B cell (primary cell): ENCODE data around the gene VPS11. TPM values are rescaled to one million over a fixed set of nuclear protein-coding genes. Genes with fewer than 3 reads are reported as not detected.
A peak's percentile ranks its signal among the peaks of the same experiment; 100 is the strongest.

Experiments
- ATAC-seq: fragments of 200-7000 bp; cut with Tn5 transposase; one replicate; pipeline ENCODE4 v1.10.0; 2021; ENCODE audit warnings: low read depth, mild to moderate bottlenecking, moderate number of reproducible peaks, moderate library complexity
- CTCF ChIA-PET: fragments of 350-600 bp; sonication (Branson Sonifier 250); formaldehyde crosslinking; loops from one replicate; lab custom pipeline; 2021; ENCODE audit warnings: antibody characterized with exemption, inconsistent platforms; lab: Charles Lee
- POLR2A ChIA-PET: fragments of 350-600 bp; sonication (Branson Sonifier 250); formaldehyde crosslinking; loops from one replicate; lab custom pipeline; 2021; ENCODE audit warnings: antibody characterized with exemption; lab: Charles Lee
- DNase-seq: peaks from one replicate; pipeline ENCODE4 v3.0.0; 2013
- H2AFZ ChIP-seq: 2 replicates; pipeline ENCODE4 v1.6.1; 2012; ENCODE audit warnings: mild to moderate bottlenecking, low read depth, low read length; ENCODE audit not compliant: insufficient read depth, poor library complexity, severe bottlenecking
- H3K27ac ChIP-seq, 2 donors: 1 replicate in 1 of 2; 2 replicates in 1 of 2; pipeline ENCODE4 v1.5.1; 2012 to 2013; ENCODE audit warnings: low read length in 2 of 2, mild to moderate bottlenecking in 2 of 2, moderate library complexity in 1 of 2
- H3K27me3 ChIP-seq, 4 experiments: fragments of 200-600 bp in 1 of 4; sonication (generic) in 1 of 4; replicated peaks in 1 of 4; 1 replicate in 2 of 4; 2 replicates in 2 of 4; pipeline versions ENCODE4 v1.6.1 to v1.7.0; 2013 to 2016; ENCODE audit warnings: low read length in 3 of 4, mild to moderate bottlenecking in 2 of 4, mixed read lengths in 1 of 4, moderate library complexity in 1 of 4; ENCODE audit not compliant: insufficient read depth in 4 of 4, control insufficient read depth in 3 of 4; ENCODE audit errors: control extremely low read depth in 1 of 4
- H3K36me3 ChIP-seq, 2 experiments: replicated peaks in 1 of 2; 1 replicate in 1 of 2; 2 replicates in 1 of 2; pipeline versions ENCODE4 v1.6.1 to v1.7.1; 2013; ENCODE audit warnings: low read length in 1 of 2; ENCODE audit not compliant: insufficient read depth in 2 of 2, control insufficient read depth in 1 of 2; ENCODE audit errors: control extremely low read depth in 1 of 2, extremely low read depth in 1 of 2
- H3K4me1 ChIP-seq, 2 donors: fragments of 200-600 bp in 1 of 2; sonication (generic) in 1 of 2; 1 replicate in 1 of 2; 2 replicates in 1 of 2; pipeline versions ENCODE4 v1.5.1 to v1.6.1; 2013 to 2017; ENCODE audit warnings: low read length in 2 of 2; ENCODE audit not compliant: control insufficient read depth in 2 of 2, insufficient read depth in 2 of 2
- H3K4me2 ChIP-seq: replicated peaks from 2 replicates; pipeline ENCODE3; 2012; ENCODE audit warnings: mild to moderate bottlenecking, low read depth, low read length; ENCODE audit not compliant: poor library complexity, severe bottlenecking
- H3K4me3 ChIP-seq, 5 experiments: fragments of 200-600 bp in 1 of 5; sonication (generic) in 1 of 5; 1 replicate in 3 of 5; 2 replicates in 2 of 5; pipeline versions ENCODE4 v1.5.1 to v1.7.0; 2011 to 2016; ENCODE audit warnings: low read length in 4 of 5, mild to moderate bottlenecking in 4 of 5, low read depth in 2 of 5, control low read depth in 1 of 5, moderate library complexity in 1 of 5; ENCODE audit not compliant: insufficient read depth in 1 of 5; ENCODE audit errors: control extremely low read depth in 1 of 5, extremely low read depth in 1 of 5
- H3K79me2 ChIP-seq: fragments of 200-600 bp; sonication (generic); one replicate; pipeline ENCODE4 v1.6.0; 2016; ENCODE audit warnings: low read length; ENCODE audit not compliant: control insufficient read depth, insufficient read depth
- H3K9ac ChIP-seq: fragments of 200-600 bp; sonication (generic); 2 replicates; pipeline ENCODE4 v1.6.1; 2017; ENCODE audit warnings: mild to moderate bottlenecking, low read length, moderate library complexity
- H3K9me3 ChIP-seq, 3 donors: one replicate each; pipeline versions ENCODE4 v1.6.1 to v1.7.1; 2013; ENCODE audit warnings: low read length in 2 of 3; ENCODE audit not compliant: control insufficient read depth in 2 of 3, insufficient read depth in 1 of 3; ENCODE audit errors: control extremely low read depth in 1 of 3
- H4K20me1 ChIP-seq: 2 replicates; pipeline ENCODE4 v1.6.0; 2012; ENCODE audit warnings: mild to moderate bottlenecking, low read length; ENCODE audit not compliant: insufficient read depth, control insufficient read depth, poor library complexity, severe bottlenecking
- H3K27ac Mint-ChIP-seq: one replicate; pipeline ENCODE4 v1.8.0; 2021; ENCODE audit warnings: mixed read lengths
- H3K27me3 Mint-ChIP-seq: one replicate; pipeline ENCODE4 v1.8.0; 2021; ENCODE audit warnings: mixed read lengths
- H3K4me1 Mint-ChIP-seq: one replicate; pipeline ENCODE4 v1.8.0; 2021; ENCODE audit warnings: mixed read lengths
- H3K4me3 Mint-ChIP-seq: one replicate; pipeline ENCODE4 v1.8.0; 2021; ENCODE audit warnings: mixed read lengths
- H3K9me3 Mint-ChIP-seq: one replicate; pipeline ENCODE4 v1.8.0; 2022; ENCODE audit warnings: mixed read lengths; ENCODE audit not compliant: insufficient read depth
- EZH2 ChIP-seq: IDR thresholded peaks from 2 replicates; pipeline ENCODE4 v1.6.1; 2012; ENCODE audit warnings: borderline replicate concordance, low read depth, mild to moderate bottlenecking, moderate library complexity, low read length; ENCODE audit not compliant: insufficient read depth, poor library complexity, severe bottlenecking
- WGBS: methylation state at CpG from one replicate; pipeline ENCODE4 v1.1.5; 2013; ENCODE audit warnings: missing lambda C conversion rate; ENCODE audit not compliant: insufficient coverage; 5-methylcytosine and 5-hydroxymethylcytosine counted together
- intact Hi-C: fragments of 100-400 bp; cut with micrococcal nuclease; formaldehyde crosslinking; loops from one replicate; pipeline ENCODE4 v1.10.0; 2022
- polyA plus RNA-seq: library from polyadenylated mRNA; depleted of rRNA; stranded (reverse); fragments of >200 nt; gene quantifications from 2 replicates; pipeline ENCODE4 v1.2.3, GENCODE V29; 2012
- total RNA-seq, 2 donors: library from RNA; stranded (reverse); fragments of 120-200 nt in 1 of 2; gene quantifications; 1 replicate in 1 of 2; 2 replicates in 1 of 2; pipeline versions ENCODE4 v1.2.3 to v1.2.4, GENCODE V29; 2013 to 2022
- TF ChIP-seq, protein P1 (sequence below): fragments of 200-600 bp; IDR thresholded peaks from one replicate; pipeline ENCODE4 v1.8.0; 2022; ENCODE audit warnings: antibody characterized with exemption, mild to moderate bottlenecking

VPS11 gene
- total and polyA plus RNA-seq, 2 donors (not counting 1 experiment from before 2014, with no cell fraction given), result 35.7 to 64.7 TPM

DNA sequence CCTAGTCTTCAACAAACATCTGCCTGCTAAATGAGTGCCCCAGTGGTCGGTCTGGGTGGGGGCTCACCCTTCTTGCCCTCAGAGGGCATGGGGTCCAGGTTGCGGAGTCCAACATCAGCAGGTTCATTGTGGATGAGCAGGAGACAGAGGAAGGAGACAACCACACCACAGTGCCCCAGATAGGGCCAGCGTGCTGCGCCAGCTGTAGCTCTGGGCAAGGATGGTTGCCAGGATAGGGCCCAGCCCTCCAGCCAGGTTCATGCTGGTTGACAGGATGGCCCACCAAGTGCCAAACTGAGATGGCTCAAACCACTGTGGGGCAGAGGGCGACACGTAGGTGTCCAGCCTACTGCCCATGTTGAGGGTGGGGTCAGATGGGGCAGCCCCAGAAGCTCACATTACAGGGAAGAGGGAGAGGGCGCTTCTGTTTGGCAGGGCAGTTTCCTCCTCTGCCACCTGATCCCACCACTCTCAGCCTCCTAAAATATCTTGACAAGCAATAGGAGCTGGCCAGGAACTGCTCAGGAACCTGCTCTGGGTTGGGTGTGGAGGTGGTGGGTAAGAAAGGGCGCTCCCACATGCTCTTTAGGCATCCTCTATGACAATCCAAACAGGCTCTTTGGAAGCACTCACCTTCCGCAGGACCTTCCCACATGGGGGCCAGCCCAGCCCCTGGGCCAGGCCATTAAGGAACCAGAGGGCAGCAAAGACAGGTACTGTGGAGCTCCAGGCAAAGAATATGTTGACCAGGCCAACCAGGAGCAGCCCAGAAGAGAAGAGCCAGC, 39.9 kb upstream of the VPS11 start:
- H3K9ac ChIP-seq, result no peak overlapping the region
- H3K4me3 ChIP-seq, result no peak overlapping the region
- H3K4me3 Mint-ChIP-seq, result no peak overlapping the region
- H3K4me1 Mint-ChIP-seq, result peaks cover 20% of the 10 kb centered on the region
- ChIA-PET POLR2A (no interaction called here), CTCF (interaction anchor here (1.1 kb wide), 1 partner anchor 17 kb away, joined by 3 read pairs; no protein-coding TSS in a partner anchor)
- H4K20me1 ChIP-seq, result peaks cover 6% of the 10 kb centered on the region
- no peak overlapping the region for H3K27ac Mint-ChIP-seq
- H3K9me3 Mint-ChIP-seq, result no peaks in the 10 kb centered on the region
- no peak overlapping the region for H2AFZ ChIP-seq
- 98% methylated on average over 6 of the region's 9 CpGs for WGBS
- TF ChIP-seq EZH2, result no peak
- TF ChIP-seq, protein P1, sequence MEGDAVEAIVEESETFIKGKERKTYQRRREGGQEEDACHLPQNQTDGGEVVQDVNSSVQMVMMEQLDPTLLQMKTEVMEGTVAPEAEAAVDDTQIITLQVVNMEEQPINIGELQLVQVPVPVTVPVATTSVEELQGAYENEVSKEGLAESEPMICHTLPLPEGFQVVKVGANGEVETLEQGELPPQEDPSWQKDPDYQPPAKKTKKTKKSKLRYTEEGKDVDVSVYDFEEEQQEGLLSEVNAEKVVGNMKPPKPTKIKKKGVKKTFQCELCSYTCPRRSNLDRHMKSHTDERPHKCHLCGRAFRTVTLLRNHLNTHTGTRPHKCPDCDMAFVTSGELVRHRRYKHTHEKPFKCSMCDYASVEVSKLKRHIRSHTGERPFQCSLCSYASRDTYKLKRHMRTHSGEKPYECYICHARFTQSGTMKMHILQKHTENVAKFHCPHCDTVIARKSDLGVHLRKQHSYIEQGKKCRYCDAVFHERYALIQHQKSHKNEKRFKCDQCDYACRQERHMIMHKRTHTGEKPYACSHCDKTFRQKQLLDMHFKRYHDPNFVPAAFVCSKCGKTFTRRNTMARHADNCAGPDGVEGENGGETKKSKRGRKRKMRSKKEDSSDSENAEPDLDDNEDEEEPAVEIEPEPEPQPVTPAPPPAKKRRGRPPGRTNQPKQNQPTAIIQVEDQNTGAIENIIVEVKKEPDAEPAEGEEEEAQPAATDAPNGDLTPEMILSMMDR, result no peak
- H3K9me3 ChIP-seq, result no peaks in the 10 kb centered on the region
- no peak for ATAC-seq
- no peaks in the 10 kb centered on the region for H3K27me3 ChIP-seq
- peaks cover 23% of the 10 kb centered on the region for H3K79me2 ChIP-seq
- H3K4me2 ChIP-seq, result no peak overlapping the region
- intact Hi-C loops, result no loop called here
- no peak for DNase-seq
- no peak overlapping the region for H3K27ac ChIP-seq
- H3K27me3 Mint-ChIP-seq, result no peaks in the 10 kb centered on the region
- peaks cover 4 to 30% of the 10 kb centered on the region in 2 experiments for H3K36me3 ChIP-seq
- peaks cover 4 to 10% of the 10 kb centered on the region in 2 donors for H3K4me1 ChIP-seq

DNA sequence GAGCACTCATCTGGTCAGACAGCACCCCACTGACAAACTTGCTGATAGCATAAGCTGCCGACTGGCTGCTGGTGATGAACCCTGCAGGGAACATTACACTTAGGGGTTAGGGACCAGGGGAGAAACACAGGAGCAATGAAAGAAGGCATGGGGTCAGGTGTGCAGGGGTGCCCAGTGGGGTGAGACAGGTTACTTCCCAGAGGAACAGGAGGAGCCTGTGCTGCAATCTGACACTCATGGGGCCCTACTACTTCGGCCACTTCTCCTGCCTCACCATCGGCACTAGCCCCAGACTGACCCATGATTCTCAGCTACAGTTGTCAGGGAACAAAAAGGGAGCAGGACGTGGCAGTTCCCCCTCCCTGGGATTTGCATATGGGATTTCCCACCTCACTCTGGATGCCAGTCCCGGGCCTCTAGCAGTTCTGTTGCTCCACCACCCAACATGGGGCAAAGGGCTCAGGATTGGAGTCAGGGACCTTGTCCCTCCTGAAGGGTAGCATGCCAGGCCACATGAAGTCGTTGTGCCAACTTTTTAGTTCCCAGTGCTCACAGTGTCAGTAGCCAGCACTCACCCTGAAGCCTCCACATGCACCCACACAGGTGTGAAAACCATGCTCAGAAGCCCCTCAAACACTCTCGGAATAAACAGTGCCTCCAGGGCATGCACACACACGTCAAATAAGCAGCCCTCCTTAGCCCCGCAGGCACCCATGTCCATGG, 39.1 kb upstream of the VPS11 start:
- H3K4me2 ChIP-seq, result no peak overlapping the region
- no peaks in the 10 kb centered on the region for H3K9me3 Mint-ChIP-seq

More for the DNA sequence above, 39.1 kb upstream of the VPS11 start:
- Histone ChIP-seq H3K36me3 (peaks cover 4 to 25% of the 10 kb centered on the region in 2 experiments), H3K27me3 (no peaks in the 10 kb centered on the region), H4K20me1 (no peaks in the 10 kb centered on the region), H3K9ac (no peak overlapping the region), H3K79me2 (peaks cover 16% of the 10 kb centered on the region), H3K4me3 (no peak overlapping the region), H3K4me1 (peaks cover 4 to 10% of the 10 kb centered on the region in 2 donors), H3K9me3 (no peaks in the 10 kb centered on the region), H3K27ac (no peak overlapping the region), H2AFZ (no peak overlapping the region)
- intact Hi-C loops, result no loop called here
- Mint-ChIP-seq H3K4me3 (peak overlapping the region; percentile 92), H3K27ac (no peak overlapping the region), H3K27me3 (no peaks in the 10 kb centered on the region), H3K4me1 (peaks cover 20% of the 10 kb centered on the region)
- DNase-seq (no peak), ATAC-seq (no peak)
- ChIA-PET CTCF (no interaction called here), POLR2A (no interaction called here)
- no peak for TF ChIP-seq EZH2
- TF ChIP-seq, protein P1, result no peak
- WGBS, result 94% methylated on average over 9 of the region's 9 CpGs
